PC-9 (cell line): ENCODE measurements around the gene ADAMTS10.

Experiments used
- CTCF ChIP-seq: fragments of 200-600 bp; sonication (generic); conservative IDR thresholded peaks from 2 replicates; pipeline ENCODE4 v1.6.1; 2017; ENCODE audit warnings: mixed run types, antibody characterized with exemption, mild to moderate bottlenecking, moderate library complexity
- EZH2 ChIP-seq: fragments of 200-600 bp; sonication (generic); IDR thresholded peaks from 2 replicates; pipeline ENCODE4 v1.8.0; 2017; ENCODE audit warnings: antibody characterized with exemption, low read depth

- no peak for TF ChIP-seq EZH2
- TF ChIP-seq CTCF, result no peak
These were observed 52.2 kb downstream of the ADAMTS10 start for GRCh38 chr19:8558325-8558724.
